ENCODE measurements around the gene FBXL17. TPM values are rescaled to one million over a fixed set of nuclear protein-coding genes. Genes with fewer than 3 reads are reported as not detected.

Gene FBXL17
- total RNA-seq, 1 donor from 2014 or later: 17.1 TPM

DNA sequence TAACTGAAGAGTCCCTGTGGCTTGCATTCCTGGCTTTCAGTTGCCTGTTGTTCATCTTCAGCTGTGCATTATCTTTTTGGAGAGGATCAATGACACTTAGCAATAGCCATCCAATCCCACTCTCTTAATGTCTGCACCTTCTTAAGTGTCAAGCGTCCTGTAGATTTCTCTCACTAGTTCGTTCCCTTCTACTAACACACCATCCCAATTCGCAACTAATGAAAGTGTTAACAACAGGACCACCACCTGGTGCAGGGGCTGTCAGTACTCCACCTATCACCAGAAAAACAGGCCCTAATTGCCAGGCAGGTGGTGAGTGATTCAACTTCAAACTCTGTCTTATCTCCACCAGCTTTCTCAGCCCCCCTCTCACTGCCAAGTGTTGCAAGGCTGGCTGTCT lies 541.7 kb downstream of the FBXL17 start:
- Histone ChIP-seq H3K9me3 (no peaks in the 10 kb centered on the region), H3K27ac (no peak overlapping the region), H3K27me3 (ENCODE audit: low read depth) (no peaks in the 10 kb centered on the region), H3K4me3 (no peak overlapping the region), H3K4me1 (no peaks in the 10 kb centered on the region), H3K36me3 (no peaks in the 10 kb centered on the region)
- TF ChIP-seq, protein P1, sequence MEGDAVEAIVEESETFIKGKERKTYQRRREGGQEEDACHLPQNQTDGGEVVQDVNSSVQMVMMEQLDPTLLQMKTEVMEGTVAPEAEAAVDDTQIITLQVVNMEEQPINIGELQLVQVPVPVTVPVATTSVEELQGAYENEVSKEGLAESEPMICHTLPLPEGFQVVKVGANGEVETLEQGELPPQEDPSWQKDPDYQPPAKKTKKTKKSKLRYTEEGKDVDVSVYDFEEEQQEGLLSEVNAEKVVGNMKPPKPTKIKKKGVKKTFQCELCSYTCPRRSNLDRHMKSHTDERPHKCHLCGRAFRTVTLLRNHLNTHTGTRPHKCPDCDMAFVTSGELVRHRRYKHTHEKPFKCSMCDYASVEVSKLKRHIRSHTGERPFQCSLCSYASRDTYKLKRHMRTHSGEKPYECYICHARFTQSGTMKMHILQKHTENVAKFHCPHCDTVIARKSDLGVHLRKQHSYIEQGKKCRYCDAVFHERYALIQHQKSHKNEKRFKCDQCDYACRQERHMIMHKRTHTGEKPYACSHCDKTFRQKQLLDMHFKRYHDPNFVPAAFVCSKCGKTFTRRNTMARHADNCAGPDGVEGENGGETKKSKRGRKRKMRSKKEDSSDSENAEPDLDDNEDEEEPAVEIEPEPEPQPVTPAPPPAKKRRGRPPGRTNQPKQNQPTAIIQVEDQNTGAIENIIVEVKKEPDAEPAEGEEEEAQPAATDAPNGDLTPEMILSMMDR (IDR thresholded peaks at IDR 0.05): no peak
- no peak for ATAC-seq
- intact Hi-C loops (cut with DNase I): no loop called here
- no peak for DNase-seq

DNA sequence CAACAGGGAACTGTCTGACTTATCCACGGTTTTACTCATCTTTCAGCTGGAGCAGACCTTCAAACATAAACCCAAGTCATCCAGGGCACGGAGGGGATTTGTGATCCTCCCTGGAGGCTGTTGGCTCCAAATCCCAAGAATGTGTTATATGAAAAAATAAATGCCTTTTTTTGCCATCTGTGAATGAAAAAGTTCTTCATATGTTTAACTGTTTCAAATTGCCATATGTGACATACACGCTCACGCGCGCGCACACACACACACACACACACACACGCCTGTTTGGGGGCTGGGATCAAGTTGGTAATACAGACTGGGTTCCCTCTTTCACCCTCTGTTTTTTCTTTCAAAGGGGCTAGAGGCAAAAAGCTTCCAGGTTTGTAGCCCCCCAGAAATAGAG lies 546.8 kb downstream of the FBXL17 start:
- H3K4me1 ChIP-seq: no peaks in the 10 kb centered on the region
- no peaks in the 10 kb centered on the region for H3K27me3 ChIP-seq (ENCODE audit: low read depth)
- no peaks in the 10 kb centered on the region for H3K9me3 ChIP-seq
- intact Hi-C loops (cut with DNase I): no loop called here
- no peak overlapping the region for H3K27ac ChIP-seq
- DNase-seq: no peak
- no peak for ATAC-seq
- no peaks in the 10 kb centered on the region for H3K36me3 ChIP-seq
- TF ChIP-seq, protein P1 (IDR thresholded peaks at IDR 0.05): no peak
- no peak overlapping the region for H3K4me3 ChIP-seq

DNA sequence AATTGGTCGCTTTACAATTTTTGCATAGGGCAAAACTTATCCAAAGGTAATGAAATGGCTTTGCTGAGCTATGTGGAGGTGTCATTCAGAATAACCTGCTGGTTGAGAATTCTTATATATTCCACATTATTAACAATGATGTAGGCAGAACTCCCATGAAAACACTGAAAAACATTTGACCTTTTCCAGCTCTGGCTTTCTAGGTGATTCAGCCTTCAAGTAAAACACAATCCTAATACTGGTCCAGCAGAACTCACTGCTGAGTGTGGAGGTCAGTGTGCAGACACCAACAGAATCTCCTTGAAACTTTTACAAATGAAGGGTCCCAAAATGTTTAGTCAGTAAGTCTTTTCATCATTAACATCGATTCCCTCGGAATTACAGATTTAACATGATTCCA lies 549.2 kb downstream of the FBXL17 start:
- Histone ChIP-seq H3K27me3 (ENCODE audit: low read depth) (no peaks in the 10 kb centered on the region), H3K4me3 (no peak overlapping the region), H3K4me1 (no peaks in the 10 kb centered on the region), H3K36me3 (no peaks in the 10 kb centered on the region), H3K9me3 (no peaks in the 10 kb centered on the region), H3K27ac (no peak overlapping the region)
- TF ChIP-seq, protein P1 (IDR thresholded peaks at IDR 0.05): no peak
- no peak for ATAC-seq
- DNase-seq: no peak
- intact Hi-C loops (cut with DNase I): no loop called here

DNA sequence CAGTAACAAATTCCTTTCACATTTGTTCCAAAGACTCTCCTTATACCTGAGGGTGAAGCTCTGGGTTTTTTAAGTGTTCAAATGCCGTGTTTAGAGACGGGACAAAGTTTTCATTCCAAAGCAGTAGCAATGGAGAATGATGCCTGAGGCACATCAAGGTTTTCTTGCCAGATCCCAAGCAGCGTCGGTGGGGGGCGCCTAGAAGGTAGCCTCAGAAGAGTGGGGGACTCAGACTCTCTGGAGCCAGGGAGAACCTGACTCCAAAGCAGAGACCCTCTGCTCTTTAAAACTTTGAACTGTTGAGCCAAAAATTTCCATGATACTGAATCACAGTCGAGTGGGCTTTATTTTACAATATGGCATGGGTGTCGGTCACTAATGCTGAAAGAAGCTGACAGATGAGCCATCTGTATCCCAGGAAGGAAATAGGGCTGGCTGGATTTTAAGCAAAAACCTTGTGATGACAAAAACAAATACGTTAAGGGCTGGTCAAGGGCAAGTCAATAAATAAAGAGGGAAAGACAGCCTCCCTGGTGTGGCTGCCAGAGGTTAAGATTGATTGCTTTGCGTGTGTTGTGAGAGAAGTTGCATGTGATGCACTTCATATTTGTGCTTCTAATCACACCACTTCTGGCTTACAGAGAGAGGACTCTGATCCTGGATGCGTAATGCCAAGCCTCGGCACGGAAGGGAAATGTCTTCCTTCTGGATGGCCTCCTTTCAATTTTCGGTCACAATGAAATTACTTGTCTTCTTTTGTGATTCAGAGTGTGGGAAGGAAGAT lies 550.1 kb downstream of the FBXL17 start:
- no peaks in the 10 kb centered on the region for H3K4me1 ChIP-seq
- H3K27ac ChIP-seq: no peak overlapping the region
- H3K9me3 ChIP-seq: no peaks in the 10 kb centered on the region
- no peak for ATAC-seq
- H3K4me3 ChIP-seq: no peak overlapping the region
- intact Hi-C loops (cut with DNase I): no loop called here
- TF ChIP-seq, protein P1 (IDR thresholded peaks at IDR 0.05): no peak
- DNase-seq: no peak
- no peaks in the 10 kb centered on the region for H3K27me3 ChIP-seq (ENCODE audit: low read depth)
- no peaks in the 10 kb centered on the region for H3K36me3 ChIP-seq

- DNase-seq (no peak), ATAC-seq (no peak)
- no peaks in the 10 kb centered on the region for H3K36me3 ChIP-seq
- H3K27ac ChIP-seq: no peak overlapping the region
- no peaks in the 10 kb centered on the region for H3K9me3 ChIP-seq
- H3K4me1 ChIP-seq: no peaks in the 10 kb centered on the region
- no peak overlapping the region for H3K4me3 ChIP-seq
- no peaks in the 10 kb centered on the region for H3K27me3 ChIP-seq (ENCODE audit: low read depth)
- TF ChIP-seq, protein P1 (IDR thresholded peaks at IDR 0.05): no peak
- intact Hi-C loops (cut with DNase I): no loop called here
Measured at GRCh38 chr5:107830750-107831149, 551.1 kb downstream of the FBXL17 start.

Data from lower lobe of right lung (tissue), 2 donors.